HG03442 (cell line): ENCODE data around the gene MICAL2.
A peak's percentile ranks its signal among the peaks of the same experiment; 100 is the strongest.
"Not testable (repeated sequence)": the region's sequence is repeated elsewhere in the genome, so short reads cannot be mapped to it uniquely, and the experiment has no call there.

Experiments
- ATAC-seq: cut with Tn5 transposase; IDR thresholded peaks from one replicate; pipeline ENCODE4 v1.9.1; 2021; ENCODE audit warnings: mild to moderate bottlenecking, moderate library complexity; ENCODE audit not compliant: unreplicated experiment

MICAL2 gene

DNA sequence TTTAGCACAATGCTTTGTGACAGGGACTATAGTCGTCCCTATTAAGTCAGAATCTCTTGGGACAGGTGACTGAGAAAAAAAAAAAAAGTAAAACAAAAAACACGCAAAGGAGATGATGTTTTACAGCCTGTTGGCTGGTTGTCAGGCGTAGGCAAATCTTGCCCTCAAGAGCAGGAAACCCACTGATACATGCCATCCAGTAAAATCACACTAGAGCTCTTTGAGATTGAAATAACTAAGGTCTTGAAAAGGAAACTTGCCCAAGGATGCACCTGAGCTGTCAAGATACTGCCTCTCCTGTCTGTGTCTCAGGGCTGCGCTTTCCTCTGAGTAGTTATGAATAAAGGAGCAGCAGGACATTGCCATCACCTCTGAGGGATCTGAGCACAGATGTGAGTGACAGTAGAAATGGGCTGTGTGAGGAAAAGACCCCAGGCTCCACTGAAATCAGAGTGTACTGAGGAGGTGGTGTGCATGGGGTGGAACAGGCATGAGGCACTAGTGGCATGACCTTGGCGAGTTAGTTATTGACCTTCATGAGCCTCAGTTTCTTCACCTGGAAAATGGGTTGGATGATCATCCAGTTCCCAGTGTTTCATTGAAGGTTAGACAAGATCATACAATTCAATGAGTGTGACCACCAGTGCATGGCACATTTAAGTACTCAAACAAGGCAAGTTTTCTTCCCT is 23.3 kb downstream of the MICAL2 start:
- ATAC-seq: no peak

DNA sequence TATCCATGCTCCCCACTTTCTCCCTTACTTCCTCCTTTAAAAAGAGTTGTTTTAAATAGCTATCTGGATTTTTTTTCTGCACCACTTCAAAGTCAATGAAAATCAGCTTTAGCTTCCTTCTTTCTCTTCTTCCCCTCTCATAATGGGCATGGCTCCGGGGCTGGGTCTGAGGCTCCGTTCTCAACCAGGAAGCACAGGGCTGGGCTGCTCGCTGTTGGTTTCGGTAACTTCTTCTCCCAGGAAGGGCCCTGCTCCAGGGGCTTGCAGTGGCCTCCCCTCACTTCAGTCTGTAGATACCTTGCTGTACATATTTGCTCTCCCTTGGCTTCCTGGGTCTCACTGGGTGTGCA is 23.8 kb downstream of the MICAL2 start:
- no peak for ATAC-seq

DNA sequence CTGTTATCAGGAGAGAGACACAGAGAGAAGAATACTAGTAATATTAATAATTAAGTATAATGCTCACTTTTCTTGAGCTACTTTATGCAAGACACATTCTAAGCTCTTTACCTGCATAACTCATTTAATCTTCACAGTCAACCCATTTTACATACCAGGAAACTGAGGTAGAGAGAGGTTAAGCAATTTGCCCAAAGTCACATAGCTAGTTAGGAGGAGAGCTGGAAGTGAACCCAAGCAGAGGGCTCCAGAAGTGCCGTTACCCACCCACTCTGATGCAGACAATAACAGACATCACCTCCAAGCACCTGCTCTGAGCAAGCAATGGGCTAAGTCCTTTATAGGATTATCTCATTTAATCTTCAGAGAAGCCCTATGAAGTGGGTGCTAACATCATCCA is 24.8 kb downstream of the MICAL2 start:
- ATAC-seq: no peak

GRCh38 chr11:12137005-12137690 is 26.8 kb downstream of the MICAL2 start:
- ATAC-seq: no peak

DNA sequence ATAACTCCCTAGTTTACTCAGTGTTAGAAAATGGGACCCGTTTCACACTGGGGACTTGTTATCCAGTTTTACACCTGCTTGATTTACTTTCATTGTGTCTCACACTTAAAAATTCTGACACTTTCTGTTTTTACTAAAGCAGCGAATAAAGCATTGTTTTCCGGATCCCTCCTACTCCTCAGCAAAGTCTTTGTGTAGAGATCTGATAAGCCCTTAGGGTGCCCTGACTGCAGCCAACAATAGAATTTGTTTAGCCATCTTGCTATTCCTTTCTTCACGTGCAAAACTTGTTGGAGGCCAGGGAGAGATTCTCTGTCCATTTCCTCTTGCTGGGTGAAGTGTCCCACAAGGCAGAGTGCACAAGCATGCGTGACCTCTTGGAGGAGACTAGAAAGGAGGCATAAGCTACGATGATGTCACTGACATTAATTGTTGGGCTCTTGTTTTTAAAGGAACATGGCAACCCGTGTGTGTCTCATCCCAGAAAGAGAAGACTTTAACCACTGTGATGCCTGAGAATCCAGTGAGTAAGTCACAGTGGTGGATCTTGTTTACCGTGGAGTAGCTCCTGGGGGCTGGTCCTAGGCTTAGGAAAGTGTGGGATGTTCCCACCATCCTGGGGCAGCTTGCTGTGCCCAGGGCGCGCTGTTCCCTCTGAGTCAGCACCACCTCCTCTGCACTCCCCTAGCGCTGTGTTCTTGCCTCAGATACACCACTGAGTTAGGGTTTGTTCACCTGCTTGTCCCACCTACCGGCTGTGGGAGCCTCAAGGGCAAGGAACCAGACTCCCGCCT is 27.7 kb downstream of the MICAL2 start:
- ATAC-seq: no peak

DNA sequence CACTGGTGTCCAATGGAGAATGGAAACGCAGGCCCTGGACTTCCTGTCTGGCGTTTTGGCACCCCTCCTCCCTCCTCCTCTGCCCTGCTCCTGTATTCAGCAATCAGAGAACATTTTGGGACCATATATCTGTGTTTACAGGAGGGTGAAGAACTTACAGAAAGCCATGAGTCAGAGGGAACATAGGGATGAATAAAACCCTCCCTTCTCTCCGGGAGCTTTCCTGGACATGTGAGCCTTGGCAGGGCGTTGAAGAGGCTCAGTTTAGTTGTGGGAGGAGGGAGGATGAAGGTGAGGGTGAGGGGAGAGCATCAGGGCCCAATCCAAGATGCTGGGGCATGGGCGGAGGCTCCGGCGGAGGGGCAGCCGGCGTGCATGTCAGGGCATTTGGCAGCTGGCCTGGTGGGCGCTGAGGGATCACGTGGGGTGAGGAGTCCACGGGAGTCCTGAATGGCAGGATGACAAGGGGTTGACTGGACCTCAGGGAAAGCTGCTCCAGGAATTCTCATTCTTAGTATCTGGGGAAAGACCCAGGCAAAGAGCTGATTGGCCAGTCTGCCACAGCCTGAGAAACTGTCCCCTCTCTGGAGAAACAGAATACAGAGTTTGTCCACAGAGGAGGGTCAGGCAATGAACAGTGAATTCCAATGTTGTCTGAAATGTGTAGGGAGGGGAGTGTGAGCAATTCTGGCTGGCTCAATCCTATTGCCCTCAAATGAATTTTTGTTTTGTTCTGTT is 28.9 kb downstream of the MICAL2 start:
- no peak for ATAC-seq

DNA sequence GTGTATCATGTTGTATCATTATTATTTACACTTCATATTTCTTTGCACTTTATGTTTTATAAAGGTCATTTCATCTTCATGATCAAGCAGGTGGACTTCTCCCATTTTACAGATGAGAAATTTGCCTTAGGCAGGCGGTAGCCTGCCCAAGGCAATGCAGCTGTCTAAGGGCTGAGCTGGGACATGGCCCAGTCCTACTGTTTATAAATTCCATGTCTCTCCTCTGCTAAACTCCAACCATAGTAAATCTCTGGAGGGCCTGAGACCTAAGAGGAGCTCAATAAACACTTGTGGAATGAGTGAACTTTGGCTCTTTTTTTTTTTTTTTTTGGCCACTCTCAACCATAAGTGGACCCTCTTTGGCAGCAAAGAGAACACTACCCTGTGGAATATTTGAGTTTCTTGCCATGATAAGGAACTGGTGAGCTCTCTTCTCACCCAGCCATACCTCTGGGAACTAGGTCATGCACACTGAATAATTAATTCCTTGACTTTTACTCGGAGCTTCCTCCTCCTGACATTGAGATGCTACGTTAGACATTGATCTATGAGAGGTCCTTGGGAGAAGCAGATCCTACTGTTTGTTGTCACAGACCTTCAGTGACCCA is 29.9 kb downstream of the MICAL2 start:
- no peak for ATAC-seq

DNA sequence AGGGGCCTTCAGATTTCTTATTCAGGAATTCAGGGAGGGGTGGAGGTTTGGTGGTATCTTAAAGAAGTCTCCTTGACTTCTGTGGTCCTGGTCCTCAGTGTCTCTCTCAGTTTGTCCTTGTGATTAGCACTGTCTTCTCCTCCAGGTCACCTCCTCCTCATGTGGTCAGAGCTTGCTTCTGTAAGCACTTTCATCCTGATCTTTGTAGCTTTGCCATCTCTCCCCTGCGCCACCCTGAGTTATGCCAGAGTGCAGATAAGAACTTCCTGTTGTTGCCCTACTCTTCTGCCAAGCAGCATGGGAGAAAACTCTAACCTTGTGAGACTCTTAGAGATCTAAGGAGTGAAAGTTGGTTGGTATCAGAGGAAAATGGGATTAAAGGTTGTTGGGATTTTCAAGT is 30.9 kb downstream of the MICAL2 start:
- no peak for ATAC-seq

DNA sequence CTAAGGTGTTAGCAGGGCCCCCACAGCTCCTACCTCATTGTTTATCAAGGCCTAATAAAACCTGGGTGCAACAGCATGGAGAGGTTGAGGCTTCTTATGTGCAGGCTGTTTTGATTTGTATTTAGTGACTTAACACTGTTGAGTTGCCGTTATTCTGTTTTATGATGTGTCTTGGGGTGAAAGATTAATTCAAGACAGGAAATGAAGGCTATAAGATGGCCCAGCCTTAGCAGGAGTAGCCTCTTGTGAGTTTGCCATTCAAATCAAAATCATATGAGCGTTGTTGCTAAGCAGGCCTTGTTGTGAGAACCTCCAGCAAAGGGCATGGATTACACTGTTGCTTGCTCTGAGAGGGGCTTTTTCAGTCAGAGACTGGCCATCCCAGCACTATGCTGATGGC is 31.8 kb downstream of the MICAL2 start:
- ATAC-seq: no peak

GRCh38 chr11:12142909-12143308 is 32.5 kb downstream of the MICAL2 start:
- ATAC-seq: no peak

DNA sequence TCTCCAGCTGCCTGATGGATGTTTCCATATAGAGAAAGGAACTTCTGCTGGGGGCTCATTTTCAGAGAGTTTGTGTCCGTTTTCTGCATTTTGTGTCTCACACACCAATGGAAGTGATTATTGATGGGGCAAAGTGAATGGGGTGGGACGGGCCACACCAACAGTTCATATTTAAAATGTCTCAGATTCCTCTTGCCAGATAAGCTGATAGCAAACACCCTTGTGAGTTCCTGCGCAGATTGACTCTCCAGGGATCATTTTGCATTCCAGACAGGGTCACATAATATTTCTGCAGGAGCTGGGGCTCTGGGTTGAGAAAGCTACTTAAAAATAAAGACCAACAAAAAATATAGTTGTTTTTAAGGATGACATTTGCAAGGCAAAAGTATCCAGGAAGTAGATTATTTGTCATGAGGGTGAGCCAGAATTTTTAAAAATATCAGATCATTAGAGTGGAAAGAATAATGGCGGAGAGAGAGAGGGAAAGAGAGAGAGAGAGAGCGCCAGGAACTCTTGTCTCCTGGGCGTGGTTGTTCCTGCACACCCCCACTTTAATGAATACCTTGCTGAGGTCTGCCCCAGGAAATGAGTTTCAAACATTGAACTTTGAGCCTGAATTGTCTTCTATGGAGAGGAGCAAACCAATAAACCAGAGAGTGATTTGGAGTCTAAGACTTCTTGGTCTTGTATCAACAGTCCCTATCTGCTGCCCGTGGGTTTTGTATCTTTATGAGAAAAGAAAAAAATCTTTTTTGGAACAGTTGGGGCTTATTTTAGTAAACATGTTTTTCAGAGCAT is 33.3 kb downstream of the MICAL2 start:
- ATAC-seq: no peak

DNA sequence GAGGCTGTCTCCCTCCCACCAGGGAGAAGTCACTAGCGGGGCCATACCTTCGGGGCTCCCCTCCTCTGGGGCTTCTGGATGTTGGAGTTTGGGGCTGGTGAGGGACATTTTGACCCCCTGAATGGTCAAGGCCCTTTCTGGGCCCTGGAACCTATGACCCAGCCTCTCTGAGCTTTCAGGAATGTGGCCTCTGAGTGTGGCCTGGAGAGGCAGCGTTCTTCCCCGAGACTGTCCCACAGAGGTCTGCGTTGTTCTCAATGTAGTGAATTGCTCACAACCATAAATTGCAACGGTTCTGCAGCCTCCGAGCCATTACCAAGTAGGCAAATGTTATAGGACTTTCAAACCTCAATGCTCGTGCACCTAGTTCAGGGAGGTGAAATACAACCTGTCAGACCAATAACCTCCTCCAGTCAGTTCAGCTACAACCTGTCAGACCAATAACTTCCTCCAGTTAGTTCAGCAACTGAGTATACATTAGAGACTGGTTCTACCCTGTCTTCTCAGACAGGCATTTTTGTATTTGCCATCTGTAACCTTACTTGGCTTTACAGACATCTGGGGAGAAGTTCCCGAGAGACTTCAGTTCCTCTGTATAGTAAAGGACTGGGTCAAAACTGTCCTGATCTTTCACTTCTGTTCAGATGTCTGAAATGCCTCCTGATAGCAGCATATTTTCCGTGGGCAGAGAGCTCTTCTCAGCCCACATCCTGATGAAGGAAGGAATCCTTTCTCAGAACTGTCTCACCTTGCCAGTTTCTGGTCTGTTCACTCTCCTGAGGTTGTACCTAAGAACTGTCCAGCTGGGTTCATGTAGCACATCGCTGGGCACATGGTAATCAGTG is 34.2 kb downstream of the MICAL2 start:
- ATAC-seq: no peak

GRCh38 chr11:12146678-12147077 is 36.3 kb downstream of the MICAL2 start:
- not testable (repeated sequence) for ATAC-seq

GRCh38 chr11:12147827-12148226 is 37.4 kb downstream of the MICAL2 start:
- ATAC-seq: no peak

DNA sequence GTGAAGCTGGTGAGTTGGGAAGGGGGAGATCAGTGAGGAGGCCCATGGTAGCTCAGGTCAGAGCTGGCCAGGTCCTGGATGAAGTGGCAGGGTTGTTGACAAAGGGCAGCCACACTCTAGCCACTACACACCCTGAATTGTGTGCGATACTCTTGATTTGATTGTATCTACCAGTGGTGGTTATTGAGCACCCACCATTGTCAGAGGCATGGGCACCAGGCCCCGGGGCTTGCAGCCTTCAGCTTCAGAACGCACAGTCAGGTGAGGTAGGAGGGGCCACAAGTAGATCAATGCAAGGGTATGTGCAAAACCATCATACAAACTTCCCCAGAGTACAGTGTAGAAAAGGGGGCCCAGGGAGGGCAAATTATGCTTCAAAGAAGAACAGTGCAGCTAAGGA is 38.1 kb downstream of the MICAL2 start:
- no peak for ATAC-seq

DNA sequence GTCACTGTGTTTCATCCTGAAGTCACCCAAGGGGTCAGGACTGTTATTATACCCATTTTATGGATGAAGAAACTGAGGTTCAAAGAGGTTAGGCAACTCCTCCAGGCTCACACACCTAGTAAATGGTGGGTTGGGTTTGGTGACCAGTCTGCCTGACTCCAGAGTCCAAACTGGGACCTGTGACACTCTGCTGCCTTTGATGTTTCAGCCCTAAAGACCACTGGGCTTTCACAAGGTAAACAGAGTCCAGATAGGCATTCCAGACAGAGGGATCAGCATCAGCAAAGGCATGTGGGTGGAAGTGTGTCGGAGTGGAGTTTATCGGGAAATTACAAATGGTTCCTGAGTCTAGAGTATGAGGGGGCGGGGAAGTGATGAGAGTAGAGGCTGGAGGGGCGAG is 38.5 kb downstream of the MICAL2 start:
- ATAC-seq: no peak

- peak; percentile 76 for ATAC-seq
These were observed 39.4 kb downstream of the MICAL2 start for GRCh38 chr11:12149672-12150225.

GRCh38 chr11:12150831-12151382 is 40.5 kb downstream of the MICAL2 start:
- ATAC-seq: no peak

DNA sequence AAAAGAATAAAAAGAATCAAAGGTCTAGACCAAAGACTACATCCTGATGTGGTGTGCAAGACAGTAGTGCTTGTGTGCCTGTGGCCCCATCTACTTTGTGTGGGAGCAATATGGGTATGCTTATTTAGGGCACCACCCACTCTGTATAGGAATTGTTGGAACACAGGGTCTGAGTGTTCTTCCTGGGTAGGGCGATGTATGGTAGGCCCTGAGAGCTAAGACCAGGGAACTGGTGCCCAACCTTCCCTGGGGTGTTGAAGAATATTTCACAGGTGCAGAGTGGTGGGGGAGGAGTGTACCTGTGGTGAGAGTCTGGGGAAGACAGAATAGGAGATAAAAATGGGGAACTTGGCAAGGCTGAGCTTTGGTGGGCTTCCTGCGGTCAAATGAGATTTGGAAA is 41.9 kb downstream of the MICAL2 start:
- no peak for ATAC-seq
